Fibroblast of the aortic adventitia (primary cell): ENCODE measurements around the gene RDH12. TPM values are rescaled to one million over a fixed set of nuclear protein-coding genes. Genes with fewer than 3 reads are reported as not detected.

Experiments used
- DNase-seq: peaks from one replicate; pipeline ENCODE4 v3.0.0-alpha.2; 2010; ENCODE audit warnings: low read depth
- H3K4me3 ChIP-seq: 2 replicates; pipeline ENCODE4 v1.5.1; 2011; ENCODE audit warnings: low read depth, mild to moderate bottlenecking, control low read depth, low read length, moderate library complexity
- total RNA-seq: library from RNA; depleted of rRNA; stranded (reverse); fragments of >200 nt; gene quantifications from 2 replicates; pipeline ENCODE4 v1.2.3, GENCODE V29; 2012; ENCODE audit warnings: low replicate concordance
- TF ChIP-seq, protein P1 (sequence below): IDR thresholded peaks from 2 replicates; pipeline ENCODE4 v1.5.1; 2011; ENCODE audit warnings: mild to moderate bottlenecking, low read length, control low read depth, inconsistent platforms; ENCODE audit not compliant: insufficient read depth

RDH12 gene
- total RNA-seq, 1 donor = not detected

DNA sequence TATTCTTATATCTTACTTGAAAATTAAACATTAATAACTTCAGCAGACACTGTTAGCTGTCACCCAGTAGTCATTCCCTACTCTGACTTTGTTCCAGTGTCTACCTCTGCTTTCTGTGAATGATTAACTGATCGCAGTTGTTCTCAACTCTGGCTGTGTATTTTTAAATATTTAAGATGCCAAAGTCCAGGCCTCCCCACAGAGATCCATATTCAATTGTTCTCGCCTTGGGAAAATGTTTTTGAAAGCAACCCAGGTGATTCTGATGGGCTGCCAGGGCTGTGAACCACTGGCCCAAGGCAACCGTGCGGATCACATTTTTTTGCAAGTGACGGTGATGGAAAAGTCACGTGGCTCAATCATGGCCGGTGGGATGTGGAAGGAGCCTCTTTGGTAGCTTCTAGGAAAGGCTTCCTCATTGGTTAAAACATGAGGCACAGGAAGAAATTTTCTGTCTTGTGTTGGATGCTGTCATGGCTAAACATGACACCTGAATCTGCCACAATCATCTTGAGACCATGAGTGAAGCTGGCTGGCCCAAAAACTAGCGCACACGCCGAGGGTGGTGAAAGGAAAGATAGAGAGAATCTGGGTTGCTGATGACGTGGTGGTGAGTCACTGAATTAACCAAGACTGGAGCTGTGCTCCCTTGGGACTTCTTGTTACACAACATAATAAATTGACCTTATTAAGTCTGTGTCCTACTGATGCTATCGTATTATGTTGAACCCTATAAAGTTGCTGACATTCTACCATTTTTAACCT, 37.2 kb downstream of the RDH12 start:
- TF ChIP-seq, protein P1, sequence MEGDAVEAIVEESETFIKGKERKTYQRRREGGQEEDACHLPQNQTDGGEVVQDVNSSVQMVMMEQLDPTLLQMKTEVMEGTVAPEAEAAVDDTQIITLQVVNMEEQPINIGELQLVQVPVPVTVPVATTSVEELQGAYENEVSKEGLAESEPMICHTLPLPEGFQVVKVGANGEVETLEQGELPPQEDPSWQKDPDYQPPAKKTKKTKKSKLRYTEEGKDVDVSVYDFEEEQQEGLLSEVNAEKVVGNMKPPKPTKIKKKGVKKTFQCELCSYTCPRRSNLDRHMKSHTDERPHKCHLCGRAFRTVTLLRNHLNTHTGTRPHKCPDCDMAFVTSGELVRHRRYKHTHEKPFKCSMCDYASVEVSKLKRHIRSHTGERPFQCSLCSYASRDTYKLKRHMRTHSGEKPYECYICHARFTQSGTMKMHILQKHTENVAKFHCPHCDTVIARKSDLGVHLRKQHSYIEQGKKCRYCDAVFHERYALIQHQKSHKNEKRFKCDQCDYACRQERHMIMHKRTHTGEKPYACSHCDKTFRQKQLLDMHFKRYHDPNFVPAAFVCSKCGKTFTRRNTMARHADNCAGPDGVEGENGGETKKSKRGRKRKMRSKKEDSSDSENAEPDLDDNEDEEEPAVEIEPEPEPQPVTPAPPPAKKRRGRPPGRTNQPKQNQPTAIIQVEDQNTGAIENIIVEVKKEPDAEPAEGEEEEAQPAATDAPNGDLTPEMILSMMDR = no peak
- no peak overlapping the region for H3K4me3 ChIP-seq
- peak; percentile 99 for DNase-seq

DNA sequence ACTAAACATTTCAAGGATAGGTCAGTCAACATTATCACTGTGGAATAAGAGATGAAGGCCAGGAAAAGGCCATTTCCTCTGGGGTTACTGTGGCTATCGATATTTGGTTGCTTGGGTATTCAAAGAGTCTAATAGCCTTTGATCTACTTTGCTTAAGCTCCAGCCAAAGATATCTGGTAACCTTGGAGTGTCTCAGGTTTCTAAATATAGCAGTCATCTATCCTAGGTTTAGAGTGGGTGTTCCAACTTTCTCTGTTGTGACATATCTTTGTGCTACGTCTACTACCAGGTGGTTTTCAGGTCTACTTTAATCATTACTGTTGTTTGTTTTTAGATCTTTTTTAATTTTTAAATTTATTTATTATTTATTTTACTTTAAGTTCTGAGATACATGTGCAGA, 42.4 kb downstream of the RDH12 start:
- TF ChIP-seq, protein P1 = no peak
- DNase-seq = no peak
- no peak overlapping the region for H3K4me3 ChIP-seq

DNA sequence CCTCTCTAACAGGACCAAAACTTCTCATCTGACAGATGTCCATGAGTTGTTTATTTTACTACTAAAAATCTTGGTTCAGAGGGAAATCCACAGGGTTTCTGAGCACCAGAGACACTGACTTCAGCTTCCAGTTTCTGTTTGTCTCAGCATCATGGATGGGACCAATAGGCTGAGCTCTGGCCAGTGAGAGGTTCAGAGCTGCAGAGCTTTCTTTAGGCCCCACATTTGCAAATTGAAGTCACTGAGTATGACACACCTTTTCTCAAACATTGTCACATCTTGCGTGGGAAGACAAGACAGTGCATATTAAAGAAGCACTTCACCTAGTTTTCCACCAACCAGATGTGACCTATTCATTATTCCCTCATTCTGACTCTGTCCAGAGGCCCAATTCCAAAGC, 45.2 kb downstream of the RDH12 start:
- H3K4me3 ChIP-seq = no peak overlapping the region

DNA sequence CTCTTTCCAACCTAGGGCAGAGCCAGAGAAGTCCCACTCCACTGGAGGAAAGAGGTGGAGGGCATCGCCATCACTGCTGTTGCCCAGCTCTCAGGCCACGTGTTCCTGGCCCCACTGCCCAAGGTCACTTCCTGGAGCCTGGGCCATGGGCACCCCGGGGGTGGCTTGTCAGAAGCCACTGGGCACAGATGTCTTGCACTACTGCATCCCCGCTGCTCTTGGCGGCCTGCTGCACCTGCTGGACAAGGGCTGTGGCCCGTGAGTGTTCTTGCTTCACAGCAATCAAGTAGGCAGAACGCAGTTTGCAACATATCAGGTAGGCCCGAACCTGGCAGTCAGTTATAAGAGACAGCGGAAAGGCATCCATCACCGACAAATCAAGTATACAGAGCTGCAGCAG, 46.6 kb downstream of the RDH12 start:
- H3K4me3 ChIP-seq = no peak overlapping the region
- TF ChIP-seq, protein P1 = no peak
- DNase-seq = no peak

More for the DNA sequence above, 45.2 kb downstream of the RDH12 start:
- TF ChIP-seq, protein P1 = no peak
- DNase-seq = no peak

DNA sequence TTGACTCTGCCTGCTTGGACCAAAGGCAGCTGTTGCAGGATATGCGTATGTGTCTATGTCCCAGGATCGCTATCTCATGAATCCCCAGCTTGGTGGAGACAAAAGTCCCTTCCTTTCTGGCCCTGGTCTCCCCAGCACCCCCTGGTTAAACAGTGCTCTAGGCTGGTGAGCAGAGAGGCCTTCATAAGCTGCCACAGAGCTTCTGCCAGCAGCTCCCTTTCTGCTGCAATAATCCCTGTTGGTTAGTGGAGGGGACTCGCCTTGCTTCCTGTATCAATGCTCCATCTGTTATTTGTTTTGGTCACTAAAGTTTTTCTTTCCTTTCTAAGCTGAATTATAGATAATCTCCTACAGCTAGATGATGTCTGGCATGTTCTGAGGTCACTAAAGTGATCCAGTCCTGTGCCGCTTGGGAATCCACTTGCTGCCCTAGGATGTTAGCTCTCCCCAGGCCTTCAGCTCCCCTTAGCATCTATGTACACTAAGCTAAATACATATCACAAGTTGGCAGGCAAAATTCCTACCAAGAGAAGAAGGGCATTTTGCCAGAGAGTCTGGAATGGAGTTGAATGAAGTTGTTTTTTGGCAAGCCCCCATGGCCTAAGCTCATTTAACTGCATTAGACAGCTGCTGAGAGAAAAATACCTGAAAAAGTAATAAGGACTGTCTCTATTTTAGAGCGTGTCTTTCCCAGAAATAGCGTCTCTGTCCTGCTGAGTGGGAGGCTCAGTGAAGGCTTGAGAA, 47.8 kb downstream of the RDH12 start:
- H3K4me3 ChIP-seq = no peak overlapping the region
- TF ChIP-seq, protein P1 = no peak
- DNase-seq = peak; percentile 49

DNA sequence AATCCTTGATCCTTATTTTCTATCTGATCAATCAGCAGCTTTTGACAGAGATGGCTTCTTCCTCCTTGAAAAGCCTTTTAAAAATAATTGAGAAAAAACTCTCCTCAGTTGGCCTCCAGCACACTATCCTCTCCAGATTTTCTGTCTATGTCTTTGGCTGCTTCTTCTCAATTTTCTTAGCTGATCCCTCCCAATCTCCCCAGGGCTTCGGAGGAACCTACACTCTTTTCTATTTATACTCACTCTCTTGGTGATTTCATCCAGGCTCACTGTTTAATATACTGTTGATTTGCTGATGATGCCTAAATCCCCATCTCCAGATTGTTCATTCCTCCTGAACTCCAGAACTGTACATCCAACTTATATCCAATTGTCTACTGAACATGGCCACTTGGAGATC, 54.8 kb downstream of the RDH12 start:
- TF ChIP-seq, protein P1 = no peak
- no peak for DNase-seq
- H3K4me3 ChIP-seq = no peak overlapping the region
